CD1c-positive myeloid dendritic cell (primary cell): ENCODE results near the gene ARHGEF6.
"Not testable (repeated sequence)": the region's sequence is repeated elsewhere in the genome, so short reads cannot be mapped to it uniquely, and the experiment has no call there.

Experiments
- DNase-seq: peaks from one replicate; pipeline ENCODE4 v3.0.0-alpha.2; 2016; ENCODE audit errors: extremely low spot score

Gene ARHGEF6

DNA sequence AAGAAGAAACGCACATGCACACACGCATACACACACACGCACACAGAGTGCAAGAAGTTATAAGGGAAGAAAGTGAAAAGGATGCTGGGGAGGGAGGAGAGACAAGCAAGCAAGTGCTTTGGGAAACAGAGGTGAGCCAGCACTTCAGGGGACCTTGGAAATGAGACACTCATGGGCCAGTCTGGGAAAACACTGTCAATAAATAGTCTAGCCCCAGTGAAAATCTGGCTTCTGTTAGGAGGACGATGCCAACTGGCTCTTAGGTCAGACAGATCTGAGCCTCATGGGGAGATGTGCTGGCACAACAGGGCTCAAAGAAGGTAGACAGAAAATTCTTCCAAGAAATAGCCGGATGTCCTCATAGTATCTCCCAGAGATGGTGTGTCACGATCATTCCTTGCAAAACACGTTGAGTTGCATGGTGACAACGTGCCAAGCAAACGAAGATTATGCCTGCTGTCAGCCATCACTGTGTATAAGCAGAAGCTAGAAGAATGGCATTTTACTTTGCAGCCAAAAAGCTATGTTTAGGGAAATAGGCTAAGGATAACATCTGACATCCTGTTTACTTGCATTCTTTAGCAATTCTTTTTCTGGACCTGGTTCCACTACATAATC is 557 bp upstream of the ARHGEF6 start:
- DNase-seq: peak; percentile 41

DNA sequence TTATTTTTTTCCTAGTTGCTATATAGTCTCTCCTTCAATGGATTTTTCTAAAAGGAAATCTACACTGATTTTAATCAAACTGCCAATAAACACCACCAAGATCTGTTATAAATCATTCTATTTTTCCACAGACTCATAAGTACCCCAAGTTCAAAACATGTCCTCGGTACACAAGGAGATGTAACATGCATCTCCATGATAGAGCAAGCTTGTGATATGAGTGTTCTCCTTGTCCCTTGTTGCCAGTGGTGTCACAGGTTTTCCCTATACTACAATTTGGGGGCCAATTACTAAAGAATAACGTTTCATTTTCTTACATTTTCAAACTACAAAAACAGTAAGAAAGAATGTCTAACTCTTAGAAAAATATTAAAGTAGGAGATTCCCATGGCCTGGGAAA is 491 bp downstream of the ARHGEF6 start:
- no peak for DNase-seq

DNA sequence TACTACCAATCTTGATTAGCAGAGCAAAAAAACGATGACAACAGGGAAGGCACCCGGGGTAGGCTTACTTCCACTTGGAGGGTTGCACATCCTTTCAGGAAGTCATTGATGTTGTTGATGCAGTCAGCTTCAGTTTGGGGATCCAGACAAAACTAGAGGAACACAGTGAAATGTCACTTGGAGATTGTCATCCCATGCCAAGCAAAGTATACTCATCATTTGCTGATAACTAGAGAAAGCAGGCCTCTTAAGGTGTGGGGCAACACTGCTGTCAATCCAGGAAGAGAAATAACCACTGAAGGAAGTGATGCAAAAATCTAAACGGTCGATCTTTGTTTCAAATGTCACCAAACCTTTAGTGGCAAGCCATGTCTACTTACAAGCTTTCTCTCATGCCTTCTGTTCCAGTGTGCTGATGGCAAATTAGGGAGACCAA is 1.4 kb downstream of the ARHGEF6 start:
- DNase-seq: peak; percentile 71

DNA sequence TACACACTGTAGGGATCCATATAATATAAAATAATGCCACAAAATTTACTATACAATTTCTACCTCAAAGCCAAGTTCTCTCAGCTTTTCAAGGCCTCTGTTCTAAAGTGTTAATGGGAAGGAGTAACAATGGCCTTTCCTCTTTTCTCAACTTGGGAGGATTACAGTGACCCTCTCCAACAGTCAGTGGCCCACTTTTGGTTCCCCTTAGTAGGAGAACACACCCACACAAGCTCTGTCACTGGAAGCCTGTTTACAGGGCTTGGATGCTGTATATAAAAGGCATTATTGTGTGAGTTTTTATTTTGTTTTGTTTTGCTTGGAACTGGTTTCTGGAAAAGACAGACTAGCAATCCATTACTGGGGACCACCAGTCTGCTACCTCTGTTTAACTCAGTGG is 1.8 kb downstream of the ARHGEF6 start:
- peak; percentile 75 for DNase-seq

DNA sequence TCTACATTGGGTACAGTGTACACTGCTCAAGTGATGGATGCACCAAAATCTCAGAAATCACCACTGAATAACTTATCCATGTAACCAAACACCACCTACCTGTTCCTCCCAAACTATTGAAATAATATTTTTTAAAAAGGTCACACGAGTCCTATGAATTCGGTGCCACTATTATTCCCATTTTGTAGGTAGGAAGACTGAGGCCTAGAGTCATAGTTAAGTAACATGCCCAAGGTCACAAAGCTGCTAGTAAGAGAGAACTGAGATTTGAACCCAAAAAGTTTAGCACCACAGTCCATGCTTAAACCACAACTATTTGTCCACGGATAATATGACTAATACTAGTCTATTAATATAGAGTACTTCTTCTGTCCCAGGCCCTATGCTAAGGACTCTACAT is 2.7 kb downstream of the ARHGEF6 start:
- no peak for DNase-seq

DNA sequence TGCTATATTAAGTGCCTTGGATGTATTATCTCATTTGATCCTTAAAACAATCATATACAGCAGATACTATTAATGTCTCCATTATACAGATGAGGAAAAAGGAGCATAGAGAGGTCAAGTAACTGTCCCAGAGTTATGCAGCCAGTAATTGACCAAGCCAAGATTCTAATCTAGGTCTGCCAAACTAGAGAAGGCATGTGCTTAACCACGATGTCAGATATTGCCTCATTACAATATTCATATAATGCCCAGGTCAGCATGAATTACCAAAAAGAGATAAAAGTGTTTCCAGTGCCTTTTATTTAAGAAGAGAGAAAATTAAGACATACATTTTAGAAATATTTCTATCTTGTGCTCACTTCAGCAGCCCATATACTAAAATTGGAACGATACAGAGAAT is 7.1 kb downstream of the ARHGEF6 start:
- DNase-seq: no peak

DNA sequence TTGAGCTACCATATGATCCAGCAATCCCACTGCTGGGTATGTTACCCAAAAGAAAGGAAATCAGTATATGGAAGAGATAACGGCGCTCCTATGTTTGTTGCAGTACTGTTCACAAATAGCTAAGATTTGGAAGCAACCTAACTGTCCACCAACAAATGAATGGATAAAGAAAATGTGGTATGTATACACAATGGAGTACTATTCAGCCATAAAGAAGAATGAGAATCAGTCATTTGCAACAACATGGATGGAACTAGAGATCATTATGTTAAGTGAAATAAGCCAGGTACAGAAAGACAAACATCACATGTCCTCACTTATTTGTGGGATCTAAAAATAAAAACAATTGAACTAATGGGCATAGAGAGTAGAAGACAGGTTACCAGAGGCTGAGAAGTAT is 8.9 kb downstream of the ARHGEF6 start:
- not testable (repeated sequence) for DNase-seq

DNA sequence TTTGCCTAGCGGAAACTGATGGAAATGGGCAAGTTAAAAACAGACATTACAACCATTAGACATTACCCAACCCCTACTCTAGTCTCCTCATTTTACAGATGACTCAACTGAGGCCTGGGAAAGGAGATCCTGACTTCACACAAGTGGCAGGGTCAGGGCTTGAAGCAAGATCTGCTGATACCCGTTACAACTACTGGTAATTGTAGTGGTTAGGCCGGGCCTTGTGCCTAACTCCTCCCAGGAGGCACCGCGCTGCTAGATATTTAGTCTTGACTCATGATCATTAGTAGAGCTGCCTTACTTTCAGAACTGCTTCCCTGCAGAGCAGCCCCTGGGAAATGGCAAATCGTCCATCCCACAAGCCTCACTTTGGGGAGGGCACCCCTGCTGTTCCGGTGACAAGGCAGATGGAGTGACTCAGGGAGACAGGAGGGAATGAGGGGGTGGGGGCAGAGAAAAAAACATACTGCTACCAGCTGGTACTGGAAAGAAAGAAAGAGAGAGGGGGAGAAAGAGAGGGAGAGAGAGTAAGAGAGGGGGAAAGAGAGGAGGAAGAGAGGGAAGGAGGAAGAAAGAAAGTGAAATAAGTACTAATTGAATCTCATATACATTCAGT is 12.2 kb downstream of the ARHGEF6 start:
- peak; percentile 59 for DNase-seq

DNA sequence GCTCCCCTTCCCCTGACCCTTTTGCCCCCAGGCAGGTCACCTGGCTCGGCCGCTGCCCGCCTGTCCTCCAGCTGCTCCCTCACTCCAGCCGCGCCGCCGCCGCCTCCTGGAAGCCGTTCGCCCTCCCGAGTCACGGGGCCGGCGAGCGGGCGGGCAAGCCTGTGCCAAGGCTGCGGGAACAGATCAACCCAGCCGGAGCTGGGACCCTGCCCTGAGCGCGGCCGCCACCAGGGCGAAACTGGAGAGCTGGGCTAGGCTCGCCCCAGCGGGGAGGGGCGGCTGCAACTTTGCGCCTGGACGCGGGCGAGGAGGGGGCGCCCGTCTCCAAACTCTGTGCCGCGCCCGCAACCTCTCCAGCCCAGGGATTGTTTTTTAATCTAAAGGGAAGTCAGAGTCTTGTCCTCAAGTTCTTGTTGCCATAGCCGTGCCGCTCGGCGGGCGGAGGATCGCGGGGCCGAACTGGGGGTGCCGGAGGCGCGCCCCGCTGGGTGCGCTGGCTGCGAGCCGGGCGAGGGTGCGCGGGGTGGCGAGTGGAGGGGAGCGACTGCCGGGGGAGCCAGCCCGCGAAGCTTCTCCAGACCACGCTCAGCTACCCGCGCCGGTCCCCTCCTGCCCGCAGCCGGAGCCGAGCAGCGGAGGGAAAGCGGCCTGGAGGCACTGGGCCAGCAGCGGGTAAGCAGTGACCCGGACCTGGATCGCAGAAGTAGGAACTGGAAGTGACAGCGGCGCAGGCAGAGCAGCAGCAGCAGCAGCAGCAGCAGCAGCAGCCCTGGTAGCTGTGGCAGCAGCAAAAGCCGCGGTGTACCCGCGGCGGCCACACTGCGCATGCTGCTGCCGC is 13.4 kb downstream of the ARHGEF6 start:
- peak; percentile 56 for DNase-seq

DNA sequence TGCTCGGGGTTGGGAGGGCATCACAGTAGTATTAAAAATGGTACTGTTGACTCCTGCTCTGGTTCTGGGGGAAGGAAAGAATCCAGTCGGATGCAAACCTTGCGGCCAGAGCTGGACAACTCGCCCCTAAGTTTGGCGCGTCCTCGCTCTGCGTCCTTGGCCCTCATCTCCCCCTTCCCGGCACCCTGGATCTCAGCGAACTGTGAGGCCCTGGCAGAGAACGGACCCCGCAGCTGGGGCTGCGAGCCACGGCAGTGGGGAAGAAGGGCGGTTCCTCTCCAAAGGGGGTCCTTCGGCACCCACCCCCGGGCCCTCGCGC is 14.0 kb downstream of the ARHGEF6 start:
- no peak for DNase-seq

DNA sequence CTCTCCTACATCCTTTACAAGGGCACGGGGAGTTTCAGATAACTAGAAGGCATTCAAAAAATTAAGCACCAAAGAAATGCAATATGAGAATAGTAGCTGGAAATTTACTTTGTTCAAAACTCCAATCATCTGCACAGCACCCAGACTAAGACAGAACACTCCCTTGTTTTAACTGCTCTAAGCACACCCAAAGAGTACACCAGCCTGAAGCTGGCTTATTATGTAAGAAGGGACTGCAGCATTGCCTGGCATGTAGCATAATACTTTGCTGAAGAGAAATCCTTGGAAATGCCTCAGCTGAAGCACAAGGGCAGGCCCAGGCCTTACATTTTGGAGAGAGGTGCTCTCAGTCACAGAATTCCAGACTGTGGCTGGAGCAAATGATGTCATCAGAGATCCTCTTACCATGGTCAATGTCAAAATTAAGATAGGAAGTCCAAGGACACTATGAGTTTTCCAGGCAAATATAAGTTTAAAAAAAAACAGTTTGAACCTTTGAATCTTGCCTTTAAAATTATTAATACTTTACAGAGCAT is 14.8 kb downstream of the ARHGEF6 start:
- DNase-seq: no peak

DNA sequence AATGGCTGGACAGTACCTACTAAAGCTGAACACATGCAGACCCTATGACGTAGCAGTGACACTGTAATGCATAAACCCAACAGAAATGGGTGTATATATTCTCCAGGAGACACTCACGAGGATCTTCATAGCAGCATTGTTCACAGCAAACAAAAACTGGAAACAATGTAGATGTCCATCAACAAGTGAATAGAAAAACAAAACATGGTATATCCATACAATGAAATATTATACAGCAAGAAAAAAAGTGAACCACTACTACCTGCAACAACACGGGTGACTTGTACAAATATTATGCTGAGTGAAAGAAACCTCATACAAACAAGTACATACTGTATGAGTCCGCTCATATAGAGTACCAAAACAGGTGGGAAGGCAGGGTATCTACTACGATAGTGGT is 16.5 kb downstream of the ARHGEF6 start:
- DNase-seq: no peak

DNA sequence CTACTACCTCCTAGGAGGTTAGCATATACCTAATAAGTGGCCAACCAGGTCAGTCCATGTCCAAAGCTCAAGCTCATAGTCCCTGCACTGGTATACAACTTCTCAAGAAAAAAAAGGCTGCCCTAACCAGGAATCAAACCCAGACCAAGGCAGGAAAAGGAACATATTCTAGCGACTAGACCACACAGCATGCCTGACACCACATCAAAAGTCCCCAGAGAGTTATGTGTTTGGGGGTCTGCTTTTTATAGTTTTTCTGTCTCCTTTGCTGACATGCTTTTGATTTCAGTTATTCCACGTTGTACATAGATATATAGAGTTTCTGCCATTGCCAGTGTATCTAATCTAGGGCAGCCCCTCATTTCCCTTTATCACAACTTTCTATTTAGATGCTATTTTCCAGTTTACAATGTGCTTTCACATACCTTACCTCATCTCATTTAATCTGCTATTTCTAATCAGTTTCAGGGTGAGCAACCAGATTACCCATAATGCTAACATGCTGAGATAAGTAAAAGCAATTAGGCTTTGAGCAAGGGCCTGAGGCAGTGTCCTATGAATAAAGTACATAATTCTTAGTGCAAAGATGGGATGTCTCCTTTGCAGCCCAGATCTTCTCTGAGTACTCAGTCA is 17.8 kb downstream of the ARHGEF6 start:
- no peak for DNase-seq

DNA sequence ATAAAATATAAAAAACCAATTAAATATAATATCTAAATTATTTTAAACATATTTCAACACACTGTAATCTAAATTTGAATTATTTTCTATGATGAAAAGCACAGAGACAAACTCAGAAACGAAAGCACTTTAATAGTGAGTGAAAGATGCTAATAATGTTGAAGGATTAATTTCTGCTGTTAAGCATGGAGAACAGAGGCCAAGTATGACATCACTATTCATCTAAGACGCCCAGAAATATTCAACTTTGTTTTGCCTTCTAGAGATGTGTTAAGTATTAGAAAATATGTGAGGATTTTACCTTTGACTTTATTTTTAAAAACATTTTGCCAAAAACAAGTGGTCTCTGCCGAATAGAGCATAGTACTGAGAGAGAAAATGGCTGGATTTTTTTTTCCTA is 19.3 kb downstream of the ARHGEF6 start:
- DNase-seq: no peak

DNA sequence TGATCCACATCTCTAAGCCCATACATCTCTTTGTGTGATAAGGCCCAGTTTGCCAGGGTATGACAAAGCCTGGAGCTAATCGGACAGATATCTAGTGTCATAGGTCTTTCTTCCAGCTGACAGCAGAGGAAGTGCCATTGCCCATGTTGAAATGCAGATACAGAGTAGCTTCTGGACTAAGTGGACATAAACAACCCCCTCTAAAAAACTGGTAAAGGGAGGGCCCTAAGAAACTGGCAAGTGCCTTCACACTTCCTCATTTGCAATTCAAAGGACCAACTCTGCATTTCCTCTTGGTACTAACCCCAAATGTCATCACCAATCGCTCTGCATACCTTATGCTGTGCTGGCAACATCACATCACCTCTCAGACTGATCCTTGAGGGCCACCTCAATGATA is 20.8 kb downstream of the ARHGEF6 start:
- peak; percentile 39 for DNase-seq

DNA sequence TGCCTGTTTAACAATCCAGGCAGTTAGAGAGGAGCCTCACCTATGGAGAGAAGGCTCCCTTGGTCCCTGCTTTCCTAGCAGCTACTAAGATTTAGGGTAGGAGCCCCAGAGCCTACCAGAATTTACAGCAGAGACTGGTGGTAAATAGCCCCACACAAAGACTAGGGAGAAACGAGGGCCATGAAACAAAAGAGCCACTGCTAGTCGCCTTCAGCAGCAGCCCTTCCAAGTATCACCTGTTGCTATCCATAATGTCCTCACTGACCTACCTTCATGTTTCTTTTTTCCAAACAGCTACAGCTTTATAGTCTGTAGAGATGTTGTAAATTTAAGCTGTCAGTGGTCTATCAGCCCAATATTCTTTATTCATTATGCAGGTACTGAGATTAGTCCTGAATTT is 25.3 kb downstream of the ARHGEF6 start:
- DNase-seq: no peak

DNA sequence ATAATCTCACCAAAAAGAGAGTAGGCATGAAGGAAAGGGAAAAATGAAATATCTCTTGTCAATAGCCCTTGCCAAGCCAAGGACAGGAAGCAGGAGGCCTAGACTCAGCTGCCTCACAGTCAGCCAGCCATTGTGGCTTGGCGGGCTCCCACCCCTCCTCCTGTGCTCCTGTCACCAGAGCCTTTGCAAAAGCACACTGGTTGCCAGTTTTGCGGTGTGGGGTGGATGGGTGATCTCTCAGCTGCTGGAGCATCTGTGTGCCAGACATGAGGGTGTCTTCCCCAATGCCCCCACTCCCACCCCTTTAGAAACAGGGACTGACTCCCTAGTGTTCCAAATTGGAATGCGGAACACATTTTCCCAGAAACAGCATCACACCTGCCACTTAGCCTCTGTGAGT is 26.1 kb downstream of the ARHGEF6 start:
- DNase-seq: no peak

DNA sequence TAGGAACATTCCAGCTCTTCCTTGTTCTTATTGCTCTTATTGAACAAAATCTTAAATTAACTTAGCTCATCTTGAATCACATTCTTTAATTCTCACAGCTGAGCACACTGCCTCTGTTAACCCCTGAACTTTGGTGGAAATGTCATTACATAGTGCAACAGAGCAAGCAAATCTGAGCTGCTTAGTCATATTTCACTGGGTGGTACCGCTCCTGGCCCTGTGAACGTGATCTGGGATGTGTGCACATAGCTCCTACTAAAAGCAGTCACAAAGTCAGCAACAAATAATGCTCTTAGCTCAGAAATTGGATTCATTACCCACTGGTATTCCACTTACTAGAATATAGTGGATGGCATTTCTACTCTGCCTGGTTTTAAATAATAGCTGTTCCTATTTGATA is 27.9 kb downstream of the ARHGEF6 start:
- no peak for DNase-seq

DNA sequence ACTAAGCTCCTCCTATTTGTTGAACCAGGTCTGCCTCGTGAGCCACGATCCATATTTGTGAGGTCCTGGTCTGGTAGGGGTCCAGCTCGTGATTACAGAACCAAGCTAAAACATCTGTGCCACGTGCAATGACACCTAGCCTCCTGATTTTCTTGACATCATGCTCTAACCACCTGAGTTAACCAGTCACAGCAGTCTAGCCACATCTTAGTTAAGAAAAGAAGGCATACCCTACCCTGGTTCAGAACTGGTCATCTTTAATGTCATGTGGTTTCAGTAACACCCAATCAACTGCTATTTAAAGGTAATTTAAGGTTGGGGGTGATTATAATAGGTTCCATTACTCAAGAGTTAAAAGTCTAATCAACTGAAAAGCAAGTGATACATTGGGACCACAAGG is 28.4 kb downstream of the ARHGEF6 start:
- DNase-seq: no peak

DNA sequence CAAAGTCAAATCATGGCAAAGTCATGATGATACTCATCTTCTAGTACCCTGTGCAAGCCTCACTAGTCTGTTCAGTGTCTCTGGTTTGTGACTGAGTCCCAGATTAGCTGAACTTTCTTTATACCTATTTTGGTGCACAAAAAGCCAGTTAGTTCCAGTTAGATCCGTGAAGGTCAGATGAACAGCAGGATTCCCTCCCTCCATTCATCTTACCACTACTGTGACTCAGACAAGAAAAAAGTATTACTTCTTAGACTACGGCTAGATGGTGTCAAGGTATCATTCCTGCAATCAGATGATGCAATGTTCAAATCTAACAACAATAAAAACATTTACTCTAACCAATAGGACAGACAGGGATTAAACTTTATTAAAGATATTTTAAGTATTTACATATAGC is 30.4 kb downstream of the ARHGEF6 start:
- DNase-seq: no peak

DNA sequence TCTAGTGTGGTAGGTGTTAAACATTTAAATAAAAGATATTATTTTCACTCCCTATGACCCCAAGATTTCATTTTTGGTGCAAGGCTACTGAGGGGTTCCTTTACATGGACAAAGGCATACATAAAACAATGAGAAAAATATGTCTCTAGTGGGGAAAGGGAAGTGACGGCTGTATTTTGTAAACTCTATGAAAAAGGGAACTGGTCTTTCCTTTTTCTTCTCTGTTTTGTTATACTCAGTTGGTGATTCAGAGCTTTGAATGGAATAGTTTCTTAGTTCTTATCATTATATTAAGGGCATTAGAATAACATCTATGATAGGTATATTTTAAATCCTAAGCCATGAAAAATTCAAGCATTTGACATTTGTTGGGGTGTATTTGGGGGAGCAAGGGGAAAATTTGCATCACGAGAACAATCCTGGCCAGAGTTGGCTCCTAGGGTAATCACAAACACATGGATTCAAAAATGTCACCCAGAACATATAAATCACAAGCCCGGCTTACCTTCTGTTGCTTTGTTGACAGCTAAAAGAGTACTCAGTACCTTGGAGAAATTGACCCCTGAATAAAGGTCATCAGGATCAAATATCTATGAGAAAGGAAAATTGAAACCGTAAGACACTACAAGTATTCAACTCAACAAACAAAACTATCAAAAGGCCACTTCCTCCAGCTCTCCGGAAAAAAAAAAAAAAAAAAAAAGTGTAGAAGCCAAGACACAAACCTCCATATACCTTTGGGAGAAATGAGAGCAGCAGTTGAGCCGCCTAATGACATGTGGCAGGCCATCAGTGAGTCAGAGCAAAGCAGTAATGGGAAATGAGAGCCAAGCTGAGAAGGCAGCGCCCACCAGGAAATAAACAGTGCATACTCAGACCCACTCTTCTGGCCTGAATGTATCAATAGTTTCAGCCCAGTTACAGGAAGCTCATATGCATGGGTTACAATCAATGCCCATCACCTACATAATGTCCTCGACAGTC is 33.4 kb downstream of the ARHGEF6 start:
- peak; percentile 66 for DNase-seq
